ENCODE results near the gene SNN. TPM values are rescaled to one million over a fixed set of nuclear protein-coding genes. Genes with fewer than 3 reads are reported as not detected.
A peak's percentile ranks its signal among the peaks of the same experiment; 100 is the strongest.

Gene SNN
- total RNA-seq, 4 donors from 2014 or later, result 25.9 to 52.2 (median 41.9) TPM

DNA sequence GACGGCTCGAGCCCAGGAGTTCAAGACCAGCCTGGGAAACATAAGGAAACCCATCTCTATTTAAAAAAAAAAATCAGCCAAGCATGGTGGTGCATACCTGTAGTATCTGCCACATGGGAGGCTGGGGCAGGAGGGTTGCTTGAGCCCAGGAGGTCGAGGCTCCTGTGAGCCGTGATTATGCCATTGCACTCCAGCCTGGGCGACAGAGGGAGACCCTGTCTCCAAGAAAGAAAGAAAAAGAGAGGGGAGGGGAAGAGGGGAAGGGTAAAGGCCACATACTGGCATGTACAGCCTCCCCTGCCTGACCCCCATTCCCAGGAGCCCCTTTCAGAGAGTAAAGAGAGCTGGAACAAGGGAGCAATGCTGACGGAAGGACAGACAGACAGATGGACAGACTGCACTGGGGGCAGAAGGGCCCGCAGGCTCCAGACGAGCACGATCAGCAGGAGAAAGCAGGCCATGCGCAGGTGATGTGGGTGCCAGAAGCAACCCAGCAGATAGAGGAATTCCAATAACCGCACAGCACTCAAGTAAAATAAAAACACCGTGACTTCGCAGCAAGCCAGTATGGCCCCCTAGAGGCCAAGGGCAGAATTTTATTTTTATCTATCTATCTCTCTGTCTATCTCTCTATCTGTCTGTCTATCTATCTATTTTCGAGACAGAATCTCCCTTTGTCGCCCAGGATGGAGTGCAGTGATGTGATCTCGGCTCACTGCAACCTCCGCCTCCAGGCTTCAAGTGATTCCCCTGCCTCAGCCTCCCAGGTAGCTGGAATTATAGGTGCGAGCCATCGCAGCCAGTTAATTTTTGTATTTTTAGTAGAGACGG lies 27.1 kb upstream of the SNN start:
- DNase-seq (ENCODE audit: low spot score), result no peak
- TF ChIP-seq CTCF (IDR thresholded peaks at IDR 0.05), result peak in 1 of 3 donors; percentile 19
- ATAC-seq (ENCODE audit: low FRiP score), result peak; percentile 21

DNA sequence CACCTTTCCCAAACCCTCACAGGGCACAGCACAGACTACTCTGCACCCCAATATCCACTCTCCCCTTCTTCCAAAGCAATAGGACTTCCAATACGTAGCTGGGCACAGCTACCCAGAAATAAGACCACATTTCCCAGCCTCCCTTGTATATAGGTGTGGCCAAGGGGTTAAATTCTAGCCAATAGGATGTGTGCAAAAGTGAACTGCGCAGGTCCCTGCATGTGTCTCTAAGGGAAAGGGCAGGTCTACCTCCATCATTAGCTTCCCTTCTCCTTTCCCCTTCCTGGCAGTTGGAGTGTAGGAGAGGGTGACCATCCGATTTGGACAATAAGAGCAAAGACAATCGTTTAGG lies 25.5 kb upstream of the SNN start:
- DNase-seq (ENCODE audit: low spot score) (no peak), ATAC-seq (ENCODE audit: low FRiP score) (no peak)
- TF ChIP-seq CTCF (IDR thresholded peaks at IDR 0.05), result no peak

DNA sequence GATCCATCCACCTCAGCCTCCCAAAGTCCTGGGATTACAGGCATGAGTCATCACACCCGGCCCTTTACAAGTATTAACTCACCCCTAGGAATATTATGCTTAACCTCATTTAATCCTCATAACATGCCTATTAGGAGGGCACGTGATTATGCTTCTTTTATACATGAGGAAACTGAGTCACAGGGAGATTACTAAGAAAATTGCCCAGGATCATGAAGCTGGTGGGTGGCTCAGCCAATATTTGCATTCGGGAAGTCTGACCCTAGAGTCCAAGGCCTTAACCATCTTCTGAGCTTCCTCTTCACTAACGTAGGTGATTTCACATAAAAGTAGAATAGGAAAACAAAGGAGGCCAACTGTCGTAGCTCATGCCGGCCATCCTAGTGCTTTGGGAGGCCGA lies 19.0 kb upstream of the SNN start:
- ATAC-seq (ENCODE audit: low FRiP score) (no peak), DNase-seq (ENCODE audit: low spot score) (no peak)
- no peak for TF ChIP-seq CTCF (IDR thresholded peaks at IDR 0.05)

GRCh38 chr16:11650641-11651591 lies 17.3 kb upstream of the SNN start:
- no peak for ATAC-seq (ENCODE audit: low FRiP score)
- DNase-seq (ENCODE audit: low spot score), result no peak
- no peak for TF ChIP-seq CTCF (IDR thresholded peaks at IDR 0.05)

GRCh38 chr16:11651796-11652195 lies 16.5 kb upstream of the SNN start:
- TF ChIP-seq CTCF (IDR thresholded peaks at IDR 0.05), result no peak
- ATAC-seq (ENCODE audit: low FRiP score) (no peak), DNase-seq (ENCODE audit: low spot score) (no peak)

- ATAC-seq (ENCODE audit: low FRiP score) (no peak), DNase-seq (ENCODE audit: low spot score) (no peak)
- no peak for TF ChIP-seq CTCF (IDR thresholded peaks at IDR 0.05)
These were observed 12.6 kb upstream of the SNN start for GRCh38 chr16:11655655-11656054.
